ENCODE data around the gene C5orf46.

C5orf46 gene

DNA sequence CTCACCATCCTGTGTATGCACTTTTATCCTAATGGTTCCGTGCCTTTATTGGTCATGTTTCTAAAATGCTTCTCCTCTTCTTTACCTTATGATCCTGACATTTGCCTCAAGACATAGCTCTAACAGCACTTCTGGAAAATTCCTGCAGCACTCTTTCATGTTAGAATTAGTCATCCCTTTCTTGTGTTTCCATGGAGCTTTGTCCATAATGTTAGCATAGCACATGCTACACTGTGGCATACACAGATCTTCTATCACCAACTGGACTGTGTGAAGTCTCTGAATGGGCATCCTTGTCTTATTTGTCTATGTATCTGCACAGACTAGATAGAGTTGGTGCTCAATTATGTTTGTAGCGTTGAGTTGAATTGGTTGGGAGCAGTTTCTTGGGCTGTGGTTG lies 25.9 kb downstream of the C5orf46 start:
- TF ChIP-seq RAD21 (IDR thresholded peaks at IDR 0.05; ENCODE audit: low read depth) (no peak), TAF1 (IDR thresholded peaks at IDR 0.05; ENCODE audit: low read depth) (no peak), CEBPB (IDR thresholded peaks at IDR 0.05) (no peak), ZBTB7A (IDR thresholded peaks at IDR 0.05; ENCODE audit: low read depth) (no peak), EP300 (IDR thresholded peaks at IDR 0.05; ENCODE audit: borderline replicate concordance) (no peak), CREB1 (IDR thresholded peaks at IDR 0.05; ENCODE audit: low read depth) (no peak)
- TF ChIP-seq, protein P1, sequence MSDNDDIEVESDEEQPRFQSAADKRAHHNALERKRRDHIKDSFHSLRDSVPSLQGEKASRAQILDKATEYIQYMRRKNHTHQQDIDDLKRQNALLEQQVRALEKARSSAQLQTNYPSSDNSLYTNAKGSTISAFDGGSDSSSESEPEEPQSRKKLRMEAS (IDR thresholded peaks at IDR 0.05), result no peak
- TF ChIP-seq, protein P2, sequence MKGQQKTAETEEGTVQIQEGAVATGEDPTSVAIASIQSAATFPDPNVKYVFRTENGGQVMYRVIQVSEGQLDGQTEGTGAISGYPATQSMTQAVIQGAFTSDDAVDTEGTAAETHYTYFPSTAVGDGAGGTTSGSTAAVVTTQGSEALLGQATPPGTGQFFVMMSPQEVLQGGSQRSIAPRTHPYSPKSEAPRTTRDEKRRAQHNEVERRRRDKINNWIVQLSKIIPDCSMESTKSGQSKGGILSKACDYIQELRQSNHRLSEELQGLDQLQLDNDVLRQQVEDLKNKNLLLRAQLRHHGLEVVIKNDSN (IDR thresholded peaks at IDR 0.05), result no peak

- no peak for TF ChIP-seq TEAD4 (IDR thresholded peaks at IDR 0.05)
- TF ChIP-seq FOXM1 (IDR thresholded peaks at IDR 0.05; ENCODE audit: borderline replicate concordance, low read depth), result no peak
- no peak for TF ChIP-seq NFIC (IDR thresholded peaks at IDR 0.05)
Measured at GRCh38 chr5:147879784-147880183, 26.6 kb downstream of the C5orf46 start.

- TF ChIP-seq ZBTB7A (IDR thresholded peaks at IDR 0.05; ENCODE audit: low read depth), result no peak
- no peak for TF ChIP-seq CEBPB (IDR thresholded peaks at IDR 0.05)
- no peak for TF ChIP-seq EGR1 (IDR thresholded peaks at IDR 0.05)
- no peak for TF ChIP-seq YY1 (IDR thresholded peaks at IDR 0.05; ENCODE audit: low read depth)
- no peak for TF ChIP-seq NFIC (IDR thresholded peaks at IDR 0.05)
- TF ChIP-seq TCF12 (IDR thresholded peaks at IDR 0.05; ENCODE audit: low read depth), result no peak
- no peak for TF ChIP-seq TAF1 (IDR thresholded peaks at IDR 0.05; ENCODE audit: low read depth)
- TF ChIP-seq, protein P3, sequence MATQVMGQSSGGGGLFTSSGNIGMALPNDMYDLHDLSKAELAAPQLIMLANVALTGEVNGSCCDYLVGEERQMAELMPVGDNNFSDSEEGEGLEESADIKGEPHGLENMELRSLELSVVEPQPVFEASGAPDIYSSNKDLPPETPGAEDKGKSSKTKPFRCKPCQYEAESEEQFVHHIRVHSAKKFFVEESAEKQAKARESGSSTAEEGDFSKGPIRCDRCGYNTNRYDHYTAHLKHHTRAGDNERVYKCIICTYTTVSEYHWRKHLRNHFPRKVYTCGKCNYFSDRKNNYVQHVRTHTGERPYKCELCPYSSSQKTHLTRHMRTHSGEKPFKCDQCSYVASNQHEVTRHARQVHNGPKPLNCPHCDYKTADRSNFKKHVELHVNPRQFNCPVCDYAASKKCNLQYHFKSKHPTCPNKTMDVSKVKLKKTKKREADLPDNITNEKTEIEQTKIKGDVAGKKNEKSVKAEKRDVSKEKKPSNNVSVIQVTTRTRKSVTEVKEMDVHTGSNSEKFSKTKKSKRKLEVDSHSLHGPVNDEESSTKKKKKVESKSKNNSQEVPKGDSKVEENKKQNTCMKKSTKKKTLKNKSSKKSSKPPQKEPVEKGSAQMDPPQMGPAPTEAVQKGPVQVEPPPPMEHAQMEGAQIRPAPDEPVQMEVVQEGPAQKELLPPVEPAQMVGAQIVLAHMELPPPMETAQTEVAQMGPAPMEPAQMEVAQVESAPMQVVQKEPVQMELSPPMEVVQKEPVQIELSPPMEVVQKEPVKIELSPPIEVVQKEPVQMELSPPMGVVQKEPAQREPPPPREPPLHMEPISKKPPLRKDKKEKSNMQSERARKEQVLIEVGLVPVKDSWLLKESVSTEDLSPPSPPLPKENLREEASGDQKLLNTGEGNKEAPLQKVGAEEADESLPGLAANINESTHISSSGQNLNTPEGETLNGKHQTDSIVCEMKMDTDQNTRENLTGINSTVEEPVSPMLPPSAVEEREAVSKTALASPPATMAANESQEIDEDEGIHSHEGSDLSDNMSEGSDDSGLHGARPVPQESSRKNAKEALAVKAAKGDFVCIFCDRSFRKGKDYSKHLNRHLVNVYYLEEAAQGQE (IDR thresholded peaks at IDR 0.05; ENCODE audit: low read depth), result no peak
- TF ChIP-seq, protein P2 (IDR thresholded peaks at IDR 0.05), result no peak
- no peak for TF ChIP-seq RAD21 (IDR thresholded peaks at IDR 0.05; ENCODE audit: low read depth)
Measured at GRCh38 chr5:147878066-147878759, 28.1 kb downstream of the C5orf46 start, which contains the start of gene SCGB3A2. Gene SCGB3A2, plus strand, starts transcription at chr5:147878711. Its CDS starts 93 bp downstream, at chr5:147878804.

DNA sequence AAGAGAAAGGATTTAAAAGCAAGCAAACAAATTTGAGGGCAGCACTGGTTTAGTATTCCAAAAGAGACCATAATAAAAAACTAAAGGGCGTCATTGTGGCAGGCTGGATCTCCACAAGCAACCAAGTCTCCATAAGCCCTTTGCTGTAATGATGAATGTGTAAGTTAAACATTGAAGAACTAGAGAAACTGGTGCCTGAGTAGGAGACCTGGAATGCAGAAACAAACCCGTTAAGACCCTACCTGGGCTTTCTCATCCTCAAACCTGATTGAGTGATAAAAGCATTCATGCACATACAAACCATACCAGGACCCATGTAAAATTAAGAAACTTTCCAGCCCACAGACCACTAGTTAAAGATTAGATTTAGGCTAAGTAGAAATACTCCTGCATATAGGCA lies 29.7 kb downstream of the C5orf46 start:
- TF ChIP-seq TEAD4 (IDR thresholded peaks at IDR 0.05) (no peak), EP300 (IDR thresholded peaks at IDR 0.05; ENCODE audit: borderline replicate concordance) (no peak), NFIC (IDR thresholded peaks at IDR 0.05) (no peak), TCF12 (IDR thresholded peaks at IDR 0.05; ENCODE audit: low read depth) (no peak), TAF1 (IDR thresholded peaks at IDR 0.05; ENCODE audit: low read depth) (no peak), ZBTB7A (IDR thresholded peaks at IDR 0.05; ENCODE audit: low read depth) (no peak), CEBPB (IDR thresholded peaks at IDR 0.05) (no peak)
- TF ChIP-seq, protein P2 (IDR thresholded peaks at IDR 0.05), result no peak
- TF ChIP-seq, protein P1 (IDR thresholded peaks at IDR 0.05), result no peak

- TF ChIP-seq YY1 (IDR thresholded peaks at IDR 0.05; ENCODE audit: low read depth) (no peak), NFIC (IDR thresholded peaks at IDR 0.05) (no peak), TEAD4 (IDR thresholded peaks at IDR 0.05) (no peak), CEBPB (IDR thresholded peaks at IDR 0.05) (no peak)
Measured at GRCh38 chr5:147876141-147876540, 30.2 kb downstream of the C5orf46 start.

DNA sequence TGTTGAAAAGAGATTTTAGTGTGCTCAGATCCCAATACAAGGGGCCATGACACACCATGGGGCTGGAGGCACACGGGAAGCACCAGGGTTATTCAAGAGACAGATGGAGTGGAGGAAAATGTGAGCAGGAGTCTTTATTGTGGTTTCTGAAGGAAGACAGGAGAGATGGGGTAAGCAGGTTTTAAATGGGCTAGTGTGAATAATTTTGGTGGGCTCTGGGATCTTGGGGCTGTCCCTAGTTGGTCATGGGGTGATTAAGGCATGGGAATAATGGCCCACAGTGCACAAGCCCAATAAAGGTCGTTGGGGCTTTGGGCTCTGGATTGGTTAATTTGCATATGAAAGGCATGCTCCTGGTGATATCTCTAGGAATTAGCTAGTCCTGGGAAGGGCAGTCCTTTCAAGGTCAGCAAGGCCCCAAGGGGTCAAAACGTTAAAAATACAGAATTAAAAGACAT lies 31.4 kb downstream of the C5orf46 start:
- TF ChIP-seq NFIC (IDR thresholded peaks at IDR 0.05), result no peak
- no peak for TF ChIP-seq FOXM1 (IDR thresholded peaks at IDR 0.05; ENCODE audit: borderline replicate concordance, low read depth)
- TF ChIP-seq, protein P3 (IDR thresholded peaks at IDR 0.05; ENCODE audit: low read depth), result no peak
- no peak for TF ChIP-seq EP300 (IDR thresholded peaks at IDR 0.05; ENCODE audit: borderline replicate concordance)
- TF ChIP-seq, protein P2 (IDR thresholded peaks at IDR 0.05), result no peak
- no peak for TF ChIP-seq CEBPB (IDR thresholded peaks at IDR 0.05)
- no peak for TF ChIP-seq YY1 (IDR thresholded peaks at IDR 0.05; ENCODE audit: low read depth)
- no peak for TF ChIP-seq EGR1 (IDR thresholded peaks at IDR 0.05)
- TF ChIP-seq TEAD4 (IDR thresholded peaks at IDR 0.05), result no peak
- TF ChIP-seq CREB1 (IDR thresholded peaks at IDR 0.05; ENCODE audit: low read depth), result no peak
- TF ChIP-seq TAF1 (IDR thresholded peaks at IDR 0.05; ENCODE audit: low read depth), result no peak
- TF ChIP-seq ZBTB7A (IDR thresholded peaks at IDR 0.05; ENCODE audit: low read depth), result no peak
- no peak for TF ChIP-seq RAD21 (IDR thresholded peaks at IDR 0.05; ENCODE audit: low read depth)
- TF ChIP-seq, protein P1 (IDR thresholded peaks at IDR 0.05), result no peak
- TF ChIP-seq TCF12 (IDR thresholded peaks at IDR 0.05; ENCODE audit: low read depth), result no peak

All from Ishikawa (cell line).